Stimulated activated CD4-positive, alpha-beta T cell treated with anti-CD3 and anti-CD28 coated beads, Interleukin-2, amount 100 ng/mL, for 4 hours (primary cell): ENCODE data around the gene PHOX2B.
"Not testable (repeated sequence)": the region's sequence is repeated elsewhere in the genome, so short reads cannot be mapped to it uniquely, and the experiment has no call there.

Source experiments
- DNase-seq: peaks from one replicate; pipeline ENCODE4 v3.0.0-alpha.2; 2020; ENCODE audit warnings: low read depth

PHOX2B gene

GRCh38 chr4:41748074-41748570, 403 bp downstream of the PHOX2B start:
- no peak for DNase-seq

GRCh38 chr4:41747230-41748055, 1.1 kb downstream of the PHOX2B start:
- DNase-seq: no peak

GRCh38 chr4:41746440-41747229, 1.9 kb downstream of the PHOX2B start:
- DNase-seq: no peak

GRCh38 chr4:41746025-41746439, 2.5 kb downstream of the PHOX2B start:
- no peak for DNase-seq

- no peak for DNase-seq
Observed at GRCh38 chr4:41745292-41746024, 3.1 kb downstream of the PHOX2B start.

GRCh38 chr4:41744572-41745291, 3.8 kb downstream of the PHOX2B start:
- DNase-seq: no peak

- no peak for DNase-seq
Observed at GRCh38 chr4:41741354-41741753, 7.2 kb downstream of the PHOX2B start.

GRCh38 chr4:41737491-41737890, 11.0 kb downstream of the PHOX2B start:
- DNase-seq: not testable (repeated sequence)

- no peak for DNase-seq
Observed at GRCh38 chr4:41734371-41734770, 14.2 kb downstream of the PHOX2B start.

- DNase-seq: no peak
Observed at GRCh38 chr4:41731569-41732126, 16.9 kb downstream of the PHOX2B start.

- DNase-seq: no peak
Observed at GRCh38 chr4:41728573-41728913, 20.0 kb downstream of the PHOX2B start.

- no peak for DNase-seq
Observed at GRCh38 chr4:41727861-41728572, 20.5 kb downstream of the PHOX2B start.

GRCh38 chr4:41725254-41725653, 23.3 kb downstream of the PHOX2B start:
- no peak for DNase-seq

- no peak for DNase-seq
Observed at GRCh38 chr4:41723286-41723685, 25.2 kb downstream of the PHOX2B start.

- no peak for DNase-seq
Observed at GRCh38 chr4:41722181-41722580, 26.3 kb downstream of the PHOX2B start.

GRCh38 chr4:41719417-41719816, 29.1 kb downstream of the PHOX2B start:
- DNase-seq: no peak

- DNase-seq: no peak
Observed at GRCh38 chr4:41718907-41719306, 29.6 kb downstream of the PHOX2B start.

- no peak for DNase-seq
Observed at GRCh38 chr4:41715155-41715554, 33.4 kb downstream of the PHOX2B start.

- DNase-seq: no peak
Observed at GRCh38 chr4:41714364-41715000, 34.0 kb downstream of the PHOX2B start.

- no peak for DNase-seq
Observed at GRCh38 chr4:41713768-41714167, 34.8 kb downstream of the PHOX2B start.
